Measurements from ENCODE around the gene GRK3. TPM values are rescaled to one million over a fixed set of nuclear protein-coding genes. Genes with fewer than 3 reads are reported as not detected.

GRK3 gene
- total RNA-seq, 1 donor from 2014 or later = 34.3 TPM

DNA sequence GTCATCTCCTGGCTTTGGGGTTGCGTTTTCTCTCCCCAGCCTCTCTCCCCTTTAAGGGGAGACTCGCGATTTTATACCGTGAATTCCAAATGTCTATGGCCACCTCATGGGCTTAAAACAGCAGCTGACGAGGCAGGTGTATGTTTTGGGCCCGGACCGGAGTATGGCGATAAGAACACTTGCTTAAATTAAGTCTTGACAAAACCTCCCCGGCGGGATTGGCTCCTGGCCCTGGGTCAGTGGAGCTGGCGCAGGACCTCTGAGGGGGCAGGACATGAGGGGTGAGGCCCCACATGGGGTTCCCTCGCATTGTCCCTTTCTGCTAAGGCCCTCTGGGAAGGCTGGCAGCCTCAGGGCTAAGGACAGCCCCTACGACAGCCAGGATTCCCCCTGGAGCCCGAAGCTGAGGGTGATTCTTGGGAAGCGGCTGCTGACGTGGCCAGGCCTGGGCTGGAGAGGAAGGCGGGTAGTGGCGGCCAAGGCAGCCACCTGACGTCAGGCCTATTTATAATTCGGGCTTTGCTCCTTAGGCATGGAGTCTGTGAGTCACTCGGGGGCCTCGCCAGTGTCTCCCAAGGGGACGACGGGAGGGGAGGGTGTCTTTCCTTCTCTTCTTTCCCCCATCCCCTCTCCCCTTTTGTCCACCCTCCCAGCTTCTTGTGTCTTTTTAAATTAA lies 190.2 kb downstream of the GRK3 start:
- Histone ChIP-seq H3K9me3 (no peaks in the 10 kb centered on the region), H3K36me3 (no peaks in the 10 kb centered on the region), H3K27ac (no peak overlapping the region), H3K4me3 (no peak overlapping the region), H3K27me3 (ENCODE audit: low read depth) (no peaks in the 10 kb centered on the region), H3K4me1 (no peaks in the 10 kb centered on the region)
- no peak for DNase-seq
- TF ChIP-seq, protein P1, sequence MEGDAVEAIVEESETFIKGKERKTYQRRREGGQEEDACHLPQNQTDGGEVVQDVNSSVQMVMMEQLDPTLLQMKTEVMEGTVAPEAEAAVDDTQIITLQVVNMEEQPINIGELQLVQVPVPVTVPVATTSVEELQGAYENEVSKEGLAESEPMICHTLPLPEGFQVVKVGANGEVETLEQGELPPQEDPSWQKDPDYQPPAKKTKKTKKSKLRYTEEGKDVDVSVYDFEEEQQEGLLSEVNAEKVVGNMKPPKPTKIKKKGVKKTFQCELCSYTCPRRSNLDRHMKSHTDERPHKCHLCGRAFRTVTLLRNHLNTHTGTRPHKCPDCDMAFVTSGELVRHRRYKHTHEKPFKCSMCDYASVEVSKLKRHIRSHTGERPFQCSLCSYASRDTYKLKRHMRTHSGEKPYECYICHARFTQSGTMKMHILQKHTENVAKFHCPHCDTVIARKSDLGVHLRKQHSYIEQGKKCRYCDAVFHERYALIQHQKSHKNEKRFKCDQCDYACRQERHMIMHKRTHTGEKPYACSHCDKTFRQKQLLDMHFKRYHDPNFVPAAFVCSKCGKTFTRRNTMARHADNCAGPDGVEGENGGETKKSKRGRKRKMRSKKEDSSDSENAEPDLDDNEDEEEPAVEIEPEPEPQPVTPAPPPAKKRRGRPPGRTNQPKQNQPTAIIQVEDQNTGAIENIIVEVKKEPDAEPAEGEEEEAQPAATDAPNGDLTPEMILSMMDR (IDR thresholded peaks at IDR 0.05) = no peak
- intact Hi-C loops (cut with DNase I) = no loop called here
- ATAC-seq = peak in 1 of 2 donors; percentile 34

DNA sequence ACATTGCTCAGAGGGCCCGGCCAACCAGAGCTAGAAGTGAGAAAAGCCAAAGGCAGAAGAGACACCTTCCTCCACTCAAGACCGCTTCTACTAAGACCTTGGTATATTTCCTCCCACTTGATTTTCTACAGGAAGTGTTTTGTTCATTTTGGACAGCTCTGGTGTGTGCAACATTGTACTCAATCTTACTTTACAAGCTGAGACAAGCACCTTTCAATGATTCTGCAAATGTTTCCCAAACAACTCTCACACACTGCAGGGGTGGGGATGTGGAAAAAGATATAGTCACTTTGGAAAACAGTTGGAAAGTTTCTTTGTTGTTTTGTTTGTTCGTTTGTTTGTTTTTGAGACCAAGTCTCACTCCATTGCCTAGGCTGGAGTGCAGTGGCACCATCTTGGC lies 193.2 kb downstream of the GRK3 start:
- DNase-seq = no peak
- intact Hi-C loops (cut with DNase I) = no loop called here
- no peak overlapping the region for H3K4me3 ChIP-seq
- no peaks in the 10 kb centered on the region for H3K9me3 ChIP-seq
- no peaks in the 10 kb centered on the region for H3K27me3 ChIP-seq (ENCODE audit: low read depth)
- no peak overlapping the region for H3K27ac ChIP-seq
- H3K36me3 ChIP-seq = no peaks in the 10 kb centered on the region
- TF ChIP-seq, protein P1 (IDR thresholded peaks at IDR 0.05) = no peak
- H3K4me1 ChIP-seq = no peaks in the 10 kb centered on the region
- ATAC-seq = no peak

DNA sequence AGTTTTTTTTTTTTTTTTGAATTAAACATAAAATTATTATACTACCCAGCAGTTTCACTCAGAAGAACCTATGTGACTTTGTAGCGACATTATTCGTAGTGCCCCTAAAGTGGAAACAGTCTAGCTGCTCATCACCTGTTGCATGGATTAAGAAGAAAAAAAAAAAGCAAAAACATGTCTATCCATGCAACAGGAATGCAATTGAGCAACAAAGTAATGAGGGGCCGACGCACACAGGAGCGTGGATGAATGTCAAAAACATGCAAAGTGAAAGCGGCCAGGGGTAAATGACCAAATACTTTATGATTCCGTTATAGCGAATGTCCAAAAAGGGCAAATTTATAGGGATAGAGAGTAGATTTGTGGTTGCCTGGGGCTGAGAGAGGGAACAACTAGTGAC lies 193.8 kb downstream of the GRK3 start:
- no peak for ATAC-seq
- no peaks in the 10 kb centered on the region for H3K9me3 ChIP-seq
- no peak overlapping the region for H3K27ac ChIP-seq
- TF ChIP-seq, protein P1 (IDR thresholded peaks at IDR 0.05) = no peak
- intact Hi-C loops (cut with DNase I) = no loop called here
- no peaks in the 10 kb centered on the region for H3K36me3 ChIP-seq
- no peaks in the 10 kb centered on the region for H3K4me1 ChIP-seq
- no peak for DNase-seq
- no peak overlapping the region for H3K4me3 ChIP-seq
- H3K27me3 ChIP-seq (ENCODE audit: low read depth) = no peaks in the 10 kb centered on the region

DNA sequence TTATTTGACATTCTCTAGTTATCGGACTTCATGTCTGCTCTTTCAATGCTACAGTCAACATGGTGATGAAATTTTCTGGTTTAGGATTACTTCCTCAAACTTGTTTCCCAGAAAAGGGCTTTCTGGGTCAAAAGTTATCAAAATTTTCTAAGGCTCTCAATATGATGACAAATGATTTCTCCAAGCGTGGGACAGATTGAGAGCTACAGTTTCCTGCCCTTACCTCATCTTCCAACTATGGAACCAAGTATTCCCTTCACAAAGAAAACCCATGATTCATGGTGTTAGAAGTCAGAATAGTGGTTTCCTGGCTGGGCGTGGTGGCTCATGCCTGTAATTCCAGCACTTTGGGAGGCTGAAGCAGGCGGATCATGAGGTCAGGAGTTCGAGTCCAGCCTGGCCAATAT lies 195.4 kb downstream of the GRK3 start:
- Histone ChIP-seq H3K9me3 (no peaks in the 10 kb centered on the region), H3K36me3 (no peaks in the 10 kb centered on the region), H3K4me1 (no peaks in the 10 kb centered on the region), H3K27ac (no peak overlapping the region), H3K27me3 (ENCODE audit: low read depth) (no peaks in the 10 kb centered on the region), H3K4me3 (no peak overlapping the region)
- peak; percentile 80 to 87 for ATAC-seq
- intact Hi-C loops (cut with DNase I) = no loop called here
- TF ChIP-seq, protein P1 (IDR thresholded peaks at IDR 0.05) = no peak
- no peak for DNase-seq

DNA sequence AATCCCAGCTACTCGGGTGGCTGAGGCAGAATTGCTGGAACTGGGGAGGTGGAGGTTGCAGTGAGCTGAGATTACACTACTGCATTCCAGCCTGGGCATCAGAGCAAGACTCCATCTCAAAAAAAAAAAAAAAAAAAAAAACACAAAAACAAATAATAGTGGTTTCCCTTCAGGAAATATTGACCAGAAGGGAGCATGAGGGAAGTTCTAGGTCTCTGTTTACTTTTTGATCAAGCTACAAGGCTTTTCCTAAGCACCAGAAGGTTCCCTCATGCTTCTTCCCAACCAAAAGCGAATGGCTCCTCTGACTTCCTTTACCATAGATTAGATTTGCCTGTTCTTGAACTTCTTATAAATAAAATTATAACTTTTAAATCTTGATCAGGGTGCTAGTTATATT lies 195.8 kb downstream of the GRK3 start:
- H3K4me1 ChIP-seq = no peaks in the 10 kb centered on the region
- ATAC-seq = no peak
- H3K9me3 ChIP-seq = no peaks in the 10 kb centered on the region
- TF ChIP-seq, protein P1 (IDR thresholded peaks at IDR 0.05) = no peak
- no peak overlapping the region for H3K27ac ChIP-seq
- H3K4me3 ChIP-seq = no peak overlapping the region
- intact Hi-C loops (cut with DNase I) = no loop called here
- H3K36me3 ChIP-seq = no peaks in the 10 kb centered on the region
- no peaks in the 10 kb centered on the region for H3K27me3 ChIP-seq (ENCODE audit: low read depth)
- no peak for DNase-seq

Data from lower lobe of right lung (tissue), 2 donors.